Measurements from ENCODE around the gene MRGPRE. TPM values are rescaled to one million over a fixed set of nuclear protein-coding genes. Genes with fewer than 3 reads are reported as not detected.

MRGPRE gene
- total RNA-seq, 1 donor from 2014 or later: 1.0 TPM

- peaks cover 3% of the 10 kb centered on the region for H3K27me3 Mint-ChIP-seq (ENCODE audit: unreplicated experiment)
- no peak for DNase-seq
- H3K27ac Mint-ChIP-seq (ENCODE audit: unreplicated experiment): peak overlapping the region; percentile 33
- TF ChIP-seq, protein P1, sequence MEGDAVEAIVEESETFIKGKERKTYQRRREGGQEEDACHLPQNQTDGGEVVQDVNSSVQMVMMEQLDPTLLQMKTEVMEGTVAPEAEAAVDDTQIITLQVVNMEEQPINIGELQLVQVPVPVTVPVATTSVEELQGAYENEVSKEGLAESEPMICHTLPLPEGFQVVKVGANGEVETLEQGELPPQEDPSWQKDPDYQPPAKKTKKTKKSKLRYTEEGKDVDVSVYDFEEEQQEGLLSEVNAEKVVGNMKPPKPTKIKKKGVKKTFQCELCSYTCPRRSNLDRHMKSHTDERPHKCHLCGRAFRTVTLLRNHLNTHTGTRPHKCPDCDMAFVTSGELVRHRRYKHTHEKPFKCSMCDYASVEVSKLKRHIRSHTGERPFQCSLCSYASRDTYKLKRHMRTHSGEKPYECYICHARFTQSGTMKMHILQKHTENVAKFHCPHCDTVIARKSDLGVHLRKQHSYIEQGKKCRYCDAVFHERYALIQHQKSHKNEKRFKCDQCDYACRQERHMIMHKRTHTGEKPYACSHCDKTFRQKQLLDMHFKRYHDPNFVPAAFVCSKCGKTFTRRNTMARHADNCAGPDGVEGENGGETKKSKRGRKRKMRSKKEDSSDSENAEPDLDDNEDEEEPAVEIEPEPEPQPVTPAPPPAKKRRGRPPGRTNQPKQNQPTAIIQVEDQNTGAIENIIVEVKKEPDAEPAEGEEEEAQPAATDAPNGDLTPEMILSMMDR (IDR thresholded peaks at IDR 0.05; ENCODE audit: partially characterized antibody, unreplicated experiment): no peak
- no peaks in the 10 kb centered on the region for H3K36me3 Mint-ChIP-seq (ENCODE audit: unreplicated experiment)
- peaks cover 14% of the 10 kb centered on the region for H3K4me1 Mint-ChIP-seq (ENCODE audit: low read depth, unreplicated experiment)
- H3K4me3 Mint-ChIP-seq (ENCODE audit: unreplicated experiment): no peak overlapping the region
- peaks cover 5% of the 10 kb centered on the region for H3K9me3 Mint-ChIP-seq (ENCODE audit: unreplicated experiment)
Measured at GRCh38 chr11:3224401-3225057, 7.7 kb downstream of the MRGPRE start.

DNA sequence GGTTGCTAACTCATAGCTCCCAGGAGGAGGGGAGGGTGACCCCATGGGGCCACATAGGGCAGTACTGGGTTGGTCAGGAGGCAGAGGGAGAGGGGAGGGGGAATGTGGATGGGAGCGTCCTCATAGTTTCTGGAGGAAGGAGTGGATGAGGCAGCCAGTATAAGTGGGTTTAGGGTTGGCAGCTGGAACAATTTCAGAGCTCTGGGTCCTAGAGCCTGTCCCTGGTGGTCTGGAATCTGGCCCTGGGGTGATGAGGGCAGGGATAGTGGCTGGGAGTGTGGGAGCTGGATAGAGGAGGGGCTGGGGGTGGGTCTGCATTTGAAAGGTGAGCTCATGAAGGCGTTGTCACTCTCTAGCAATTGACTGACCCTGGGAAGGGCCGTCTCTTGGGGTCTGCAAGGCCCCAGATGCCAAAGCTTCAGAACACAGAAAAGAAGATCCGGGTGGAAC is 8.3 kb downstream of the MRGPRE start:
- H3K9me3 Mint-ChIP-seq (ENCODE audit: unreplicated experiment): peaks cover 5% of the 10 kb centered on the region
- H3K36me3 Mint-ChIP-seq (ENCODE audit: unreplicated experiment): no peaks in the 10 kb centered on the region
- peaks cover 3% of the 10 kb centered on the region for H3K27me3 Mint-ChIP-seq (ENCODE audit: unreplicated experiment)
- DNase-seq: no peak
- no peak overlapping the region for H3K27ac Mint-ChIP-seq (ENCODE audit: unreplicated experiment)
- H3K4me3 Mint-ChIP-seq (ENCODE audit: unreplicated experiment): no peak overlapping the region
- H3K4me1 Mint-ChIP-seq (ENCODE audit: low read depth, unreplicated experiment): peaks cover 14% of the 10 kb centered on the region
- TF ChIP-seq, protein P1 (IDR thresholded peaks at IDR 0.05; ENCODE audit: partially characterized antibody, unreplicated experiment): no peak

GRCh38 chr11:3222941-3223915 is 9.0 kb downstream of the MRGPRE start:
- peak overlapping the region; percentile 38 for H3K4me3 Mint-ChIP-seq (ENCODE audit: unreplicated experiment)
- no peak for DNase-seq
- no peaks in the 10 kb centered on the region for H3K36me3 Mint-ChIP-seq (ENCODE audit: unreplicated experiment)
- H3K9me3 Mint-ChIP-seq (ENCODE audit: unreplicated experiment): peaks cover 5% of the 10 kb centered on the region
- no peak overlapping the region for H3K27ac Mint-ChIP-seq (ENCODE audit: unreplicated experiment)
- TF ChIP-seq, protein P1 (IDR thresholded peaks at IDR 0.05; ENCODE audit: partially characterized antibody, unreplicated experiment): no peak
- peaks cover 3% of the 10 kb centered on the region for H3K27me3 Mint-ChIP-seq (ENCODE audit: unreplicated experiment)
- H3K4me1 Mint-ChIP-seq (ENCODE audit: low read depth, unreplicated experiment): peaks cover 14% of the 10 kb centered on the region

DNA sequence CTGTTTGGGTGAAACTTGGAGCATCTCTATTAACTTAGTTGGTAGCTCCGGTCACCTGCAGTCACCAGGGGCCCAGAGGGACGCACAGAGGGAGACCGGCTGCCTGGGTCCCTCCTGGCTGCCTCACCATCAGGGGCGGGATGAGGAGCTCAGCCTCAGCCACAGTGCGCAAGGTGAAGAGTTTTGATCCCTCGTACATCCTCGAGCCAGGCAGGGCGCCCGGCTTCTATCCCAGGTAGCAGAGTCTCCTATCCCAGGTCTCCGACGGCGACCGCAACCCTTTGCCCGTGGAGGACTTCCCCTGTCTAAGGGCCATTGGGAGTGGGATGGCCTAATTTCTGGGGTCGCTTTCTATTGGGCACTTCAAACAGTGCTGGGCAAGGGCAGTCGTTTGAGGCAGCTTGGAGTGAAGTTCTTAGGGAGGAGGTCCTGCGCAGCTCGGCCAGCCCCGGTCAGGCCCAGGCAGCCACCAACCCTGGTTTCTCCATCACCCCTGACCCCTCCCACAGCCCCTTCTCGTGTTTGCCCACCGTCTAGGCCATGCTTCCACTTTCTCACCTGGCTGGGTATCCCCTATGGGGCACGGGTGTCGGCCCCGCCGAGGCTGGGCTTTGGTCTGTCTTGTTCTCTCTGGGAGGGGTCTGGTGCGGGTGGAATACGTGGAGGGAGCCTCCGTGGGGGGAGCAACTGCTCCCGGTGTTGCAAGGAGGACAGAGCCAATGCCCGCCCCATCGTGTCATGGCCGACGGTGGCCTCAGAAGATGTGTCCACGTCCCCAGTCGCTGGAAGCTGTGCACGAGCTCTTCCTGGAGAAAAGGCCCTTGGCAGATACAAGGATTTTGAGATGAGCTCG is 10.0 kb downstream of the MRGPRE start:
- TF ChIP-seq, protein P1 (IDR thresholded peaks at IDR 0.05; ENCODE audit: partially characterized antibody, unreplicated experiment): no peak
- peaks cover 3% of the 10 kb centered on the region for H3K27me3 Mint-ChIP-seq (ENCODE audit: unreplicated experiment)
- H3K4me1 Mint-ChIP-seq (ENCODE audit: low read depth, unreplicated experiment): peaks cover 14% of the 10 kb centered on the region
- H3K36me3 Mint-ChIP-seq (ENCODE audit: unreplicated experiment): no peaks in the 10 kb centered on the region
- peak overlapping the region; percentile 38 for H3K4me3 Mint-ChIP-seq (ENCODE audit: unreplicated experiment)
- H3K9me3 Mint-ChIP-seq (ENCODE audit: unreplicated experiment): peaks cover 5% of the 10 kb centered on the region
- no peak overlapping the region for H3K27ac Mint-ChIP-seq (ENCODE audit: unreplicated experiment)
- no peak for DNase-seq

Measured in glutamatergic neuron (in vitro differentiated cells).